Neural progenitor cell (in vitro differentiated cells): ENCODE results near the gene OLFM1. TPM values are rescaled to one million over a fixed set of nuclear protein-coding genes. Genes with fewer than 3 reads are reported as not detected.

Experiments
- DNase-seq: peaks from one replicate; pipeline ENCODE4 v3.0.0-alpha.2; 2016; ENCODE audit warnings: low spot score
- H2AFZ ChIP-seq: fragments of 200-600 bp; sonication (generic); replicated peaks from 2 replicates; pipeline ENCODE4 v1.6.1; 2016; ENCODE audit warnings: antibody characterized with exemption
- H3F3A ChIP-seq: fragments of 200-600 bp; sonication (generic); 2 replicates; pipeline ENCODE4 v1.6.1; 2016; ENCODE audit warnings: antibody characterized with exemption, low read depth
- H3K27ac ChIP-seq: fragments of 200-600 bp; sonication (generic); 2 replicates; pipeline ENCODE4 v1.5.1; 2016; ENCODE audit warnings: mild to moderate bottlenecking
- H3K27me3 ChIP-seq: fragments of 200-600 bp; sonication (generic); 2 replicates; pipeline ENCODE4 v1.6.1; 2016; ENCODE audit warnings: mild to moderate bottlenecking, moderate library complexity
- H3K36me3 ChIP-seq: fragments of 200-600 bp; sonication (generic); 2 replicates; pipeline ENCODE4 v1.5.1; 2016
- H3K4me1 ChIP-seq: fragments of 200-600 bp; sonication (generic); 2 replicates; pipeline ENCODE4 v1.6.1; 2016; ENCODE audit warnings: mixed run types
- H3K4me2 ChIP-seq: fragments of 200-600 bp; sonication (generic); 2 replicates; pipeline ENCODE4 v1.6.1; 2016
- H3K4me3 ChIP-seq: fragments of 200-600 bp; sonication (generic); 2 replicates; pipeline ENCODE4 v1.5.1; 2016
- H3K79me2 ChIP-seq: fragments of 200-600 bp; sonication (generic); 2 replicates; pipeline ENCODE4 v1.6.1; 2016; ENCODE audit warnings: low read depth
- H3K9ac ChIP-seq: fragments of 200-600 bp; sonication (generic); 2 replicates; pipeline ENCODE4 v1.6.1; 2016
- H3K9me3 ChIP-seq: fragments of 200-600 bp; sonication (generic); 2 replicates; pipeline ENCODE4 v1.5.1; 2016; ENCODE audit warnings: low read depth
- H4K20me1 ChIP-seq: fragments of 200-600 bp; sonication (generic); 2 replicates; pipeline ENCODE4 v1.6.1; 2016; ENCODE audit warnings: low read depth
- H3K27ac Mint-ChIP-seq: 3 replicates; pipeline ENCODE4 v1.8.0; 2021; ENCODE audit warnings: mixed read lengths
- H3K27me3 Mint-ChIP-seq: 2 replicates; pipeline ENCODE4 v1.8.0; 2022; ENCODE audit warnings: low read depth, mild to moderate bottlenecking, inconsistent platforms, moderate library complexity, mixed read lengths; ENCODE audit not compliant: insufficient read depth
- H3K36me3 Mint-ChIP-seq: 3 replicates; pipeline ENCODE4 v1.8.0; 2021; ENCODE audit warnings: mixed read lengths
- H3K4me1 Mint-ChIP-seq: 3 replicates; pipeline ENCODE4 v1.8.0; 2021; ENCODE audit warnings: mixed read lengths
- H3K4me3 Mint-ChIP-seq: 3 replicates; pipeline ENCODE4 v1.8.0; 2021; ENCODE audit warnings: mild to moderate bottlenecking, moderate library complexity, mixed read lengths
- H3K9me3 Mint-ChIP-seq: 3 replicates; pipeline ENCODE4 v1.8.0; 2020; ENCODE audit warnings: mixed read lengths
- EZH2 ChIP-seq: fragments of 200-600 bp; sonication (generic); IDR thresholded peaks from 2 replicates; pipeline ENCODE4 v1.6.1; 2017; ENCODE audit warnings: antibody characterized with exemption, mild to moderate bottlenecking, moderate library complexity
- EZH2phosphoT487 ChIP-seq: fragments of 200-600 bp; sonication (generic); IDR thresholded peaks from 2 replicates; pipeline ENCODE4 v1.6.1; 2017; ENCODE audit warnings: antibody characterized with exemption
- total RNA-seq: library from RNA; depleted of rRNA; stranded (reverse); fragments of >200 nt; gene quantifications from 2 replicates; pipeline ENCODE4 v1.2.3, GENCODE V29; 2015; ENCODE audit warnings: low replicate concordance
- TF ChIP-seq, protein P1 (sequence below): fragments of 200-600 bp; sonication (generic); IDR thresholded peaks from 2 replicates; pipeline ENCODE4 v1.5.1; 2017; ENCODE audit warnings: antibody characterized with exemption, mild to moderate bottlenecking

The OLFM1 gene
- total RNA-seq, 1 donor from 2014 or later: 4.0 TPM

- Histone ChIP-seq H3K36me3 (no peaks in the 10 kb centered on the region), H3K9me3 (no peaks in the 10 kb centered on the region), H3K27me3 (no peaks in the 10 kb centered on the region), H3K79me2 (no peaks in the 10 kb centered on the region), H3K27ac (no peak overlapping the region), H3K4me3 (no peak overlapping the region), H2AFZ (no peak overlapping the region), H3F3A (no peaks in the 10 kb centered on the region), H4K20me1 (no peaks in the 10 kb centered on the region), H3K4me1 (no peaks in the 10 kb centered on the region), H3K9ac (no peak overlapping the region), H3K4me2 (no peak overlapping the region)
- Mint-ChIP-seq H3K27me3 (peaks cover 16% of the 10 kb centered on the region), H3K36me3 (no peaks in the 10 kb centered on the region), H3K27ac (no peak overlapping the region), H3K9me3 (peaks cover 8% of the 10 kb centered on the region), H3K4me1 (peaks cover 8% of the 10 kb centered on the region), H3K4me3 (no peak overlapping the region)
- DNase-seq: no peak
- TF ChIP-seq EZH2phosphoT487: no peak
- TF ChIP-seq EZH2: no peak
- TF ChIP-seq, protein P1, sequence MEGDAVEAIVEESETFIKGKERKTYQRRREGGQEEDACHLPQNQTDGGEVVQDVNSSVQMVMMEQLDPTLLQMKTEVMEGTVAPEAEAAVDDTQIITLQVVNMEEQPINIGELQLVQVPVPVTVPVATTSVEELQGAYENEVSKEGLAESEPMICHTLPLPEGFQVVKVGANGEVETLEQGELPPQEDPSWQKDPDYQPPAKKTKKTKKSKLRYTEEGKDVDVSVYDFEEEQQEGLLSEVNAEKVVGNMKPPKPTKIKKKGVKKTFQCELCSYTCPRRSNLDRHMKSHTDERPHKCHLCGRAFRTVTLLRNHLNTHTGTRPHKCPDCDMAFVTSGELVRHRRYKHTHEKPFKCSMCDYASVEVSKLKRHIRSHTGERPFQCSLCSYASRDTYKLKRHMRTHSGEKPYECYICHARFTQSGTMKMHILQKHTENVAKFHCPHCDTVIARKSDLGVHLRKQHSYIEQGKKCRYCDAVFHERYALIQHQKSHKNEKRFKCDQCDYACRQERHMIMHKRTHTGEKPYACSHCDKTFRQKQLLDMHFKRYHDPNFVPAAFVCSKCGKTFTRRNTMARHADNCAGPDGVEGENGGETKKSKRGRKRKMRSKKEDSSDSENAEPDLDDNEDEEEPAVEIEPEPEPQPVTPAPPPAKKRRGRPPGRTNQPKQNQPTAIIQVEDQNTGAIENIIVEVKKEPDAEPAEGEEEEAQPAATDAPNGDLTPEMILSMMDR: no peak
Measured at GRCh38 chr9:135145312-135145711, 57.8 kb downstream of the OLFM1 start.

GRCh38 chr9:135146241-135146640 is 58.8 kb downstream of the OLFM1 start:
- Histone ChIP-seq H2AFZ (no peak overlapping the region), H4K20me1 (no peaks in the 10 kb centered on the region), H3F3A (no peaks in the 10 kb centered on the region), H3K4me1 (no peaks in the 10 kb centered on the region), H3K9ac (no peak overlapping the region), H3K27me3 (no peaks in the 10 kb centered on the region), H3K9me3 (no peaks in the 10 kb centered on the region), H3K36me3 (no peaks in the 10 kb centered on the region), H3K4me3 (no peak overlapping the region), H3K27ac (no peak overlapping the region), H3K4me2 (no peak overlapping the region), H3K79me2 (no peaks in the 10 kb centered on the region)
- Mint-ChIP-seq H3K27me3 (peaks cover 20% of the 10 kb centered on the region), H3K9me3 (peaks cover 8% of the 10 kb centered on the region), H3K4me3 (no peak overlapping the region), H3K36me3 (no peaks in the 10 kb centered on the region), H3K4me1 (peaks cover 8% of the 10 kb centered on the region), H3K27ac (no peak overlapping the region)
- TF ChIP-seq EZH2: no peak
- no peak for TF ChIP-seq EZH2phosphoT487
- TF ChIP-seq, protein P1: no peak
- no peak for DNase-seq

DNA sequence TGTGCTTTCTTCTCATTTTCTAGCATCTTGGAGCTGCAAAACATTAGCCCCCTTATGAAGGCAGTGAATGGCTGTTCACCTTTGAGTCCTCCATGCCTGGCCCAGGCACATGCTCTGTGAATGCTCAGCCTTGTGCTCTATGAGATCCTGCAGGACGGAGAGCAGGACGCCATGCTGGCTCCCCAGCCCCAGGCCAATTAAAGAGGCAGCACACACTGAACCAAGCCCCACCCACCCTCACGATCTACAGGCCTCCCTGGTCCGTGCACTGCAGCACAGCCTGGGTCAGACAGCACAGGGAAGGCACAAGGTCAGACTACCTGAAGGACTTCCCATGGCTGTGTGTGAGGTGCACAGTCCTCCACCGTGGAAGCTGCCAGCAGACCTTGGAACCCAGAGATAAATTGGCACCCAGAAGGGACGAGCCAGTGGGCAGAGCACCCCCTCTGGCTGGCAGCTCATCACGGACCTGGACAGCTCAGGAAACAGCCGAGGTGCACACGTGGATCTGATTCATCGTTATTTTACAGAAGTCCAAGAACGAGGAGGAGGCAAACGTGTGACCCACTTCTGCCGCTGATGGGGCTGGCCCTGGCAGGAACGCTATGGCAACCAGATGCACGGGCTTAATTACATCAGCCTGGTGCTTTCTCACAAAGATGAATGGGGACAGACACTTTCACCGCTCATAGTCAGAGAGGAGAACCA is 59.5 kb downstream of the OLFM1 start:
- no peaks in the 10 kb centered on the region for H3K36me3 ChIP-seq
- Mint-ChIP-seq H3K27ac (no peak overlapping the region), H3K9me3 (peaks cover 8% of the 10 kb centered on the region)

More for the DNA sequence above, 59.5 kb downstream of the OLFM1 start:
- Histone ChIP-seq H3K4me1 (no peaks in the 10 kb centered on the region), H3K9ac (no peak overlapping the region), H3K79me2 (no peaks in the 10 kb centered on the region), H3K27me3 (no peaks in the 10 kb centered on the region), H3F3A (no peaks in the 10 kb centered on the region), H3K4me2 (no peak overlapping the region), H4K20me1 (no peaks in the 10 kb centered on the region), H3K9me3 (no peaks in the 10 kb centered on the region), H2AFZ (no peak overlapping the region), H3K27ac (no peak overlapping the region), H3K4me3 (no peak overlapping the region)
- Mint-ChIP-seq H3K4me3 (no peak overlapping the region), H3K4me1 (peaks cover 11% of the 10 kb centered on the region), H3K27me3 (peaks cover 26% of the 10 kb centered on the region), H3K36me3 (no peaks in the 10 kb centered on the region)
- no peak for DNase-seq
- no peak for TF ChIP-seq EZH2phosphoT487
- TF ChIP-seq, protein P1: no peak
